GM18907 (cell line): ENCODE results near the gene LGALS9.

Experiments
- ATAC-seq: cut with Tn5 transposase; IDR thresholded peaks from one replicate; pipeline ENCODE4 v1.9.1; 2021; ENCODE audit warnings: mild to moderate bottlenecking, moderate library complexity; ENCODE audit not compliant: unreplicated experiment

The LGALS9 gene

GRCh38 chr17:27630607-27631410 lies at the start of gene LGALS9:
LGALS9 (plus strand) TSS chr17:27631188; CDS start chr17:27631266, 78 bp downstream.
- peak; percentile 66 for ATAC-seq

GRCh38 chr17:27582696-27583095 lies 48.3 kb upstream of the LGALS9 start:
- ATAC-seq = no peak

- ATAC-seq = no peak
Observed at GRCh38 chr17:27585153-27585681, 45.8 kb upstream of the LGALS9 start.

- ATAC-seq = no peak
Observed at GRCh38 chr17:27585792-27586191, 45.2 kb upstream of the LGALS9 start.

- no peak for ATAC-seq
Observed at GRCh38 chr17:27586203-27586721, 44.7 kb upstream of the LGALS9 start.

- no peak for ATAC-seq
Observed at GRCh38 chr17:27588354-27588753, 42.6 kb upstream of the LGALS9 start.

- ATAC-seq = no peak
Observed at GRCh38 chr17:27590864-27591263, 40.1 kb upstream of the LGALS9 start.

GRCh38 chr17:27591986-27592385 lies 39.0 kb upstream of the LGALS9 start:
- no peak for ATAC-seq

GRCh38 chr17:27593232-27593856 lies 37.6 kb upstream of the LGALS9 start:
- no peak for ATAC-seq

GRCh38 chr17:27593857-27594255 lies 37.1 kb upstream of the LGALS9 start:
- ATAC-seq = no peak

GRCh38 chr17:27595208-27595607 lies 35.8 kb upstream of the LGALS9 start:
- no peak for ATAC-seq

GRCh38 chr17:27596096-27596495 lies 34.9 kb upstream of the LGALS9 start:
- ATAC-seq = no peak

- no peak for ATAC-seq
Observed at GRCh38 chr17:27596566-27597187, 34.3 kb upstream of the LGALS9 start.

GRCh38 chr17:27597188-27597580 lies 33.8 kb upstream of the LGALS9 start:
- ATAC-seq = no peak

GRCh38 chr17:27597783-27598320 lies 33.1 kb upstream of the LGALS9 start:
- no peak for ATAC-seq

GRCh38 chr17:27598337-27599050 lies 32.5 kb upstream of the LGALS9 start:
- ATAC-seq = no peak

- no peak for ATAC-seq
Observed at GRCh38 chr17:27600471-27600870, 30.5 kb upstream of the LGALS9 start.

GRCh38 chr17:27601069-27601974 lies 29.7 kb upstream of the LGALS9 start:
- no peak for ATAC-seq

- no peak for ATAC-seq
Observed at GRCh38 chr17:27601975-27602302, 29.0 kb upstream of the LGALS9 start.
